WTC11 (cell line): Measurements from ENCODE around the gene PODN. TPM values are rescaled to one million over a fixed set of nuclear protein-coding genes. Genes with fewer than 3 reads are reported as not detected.

Experiments used
- ATAC-seq: fragments of 200-7000 bp; cut with Tn5 transposase; 2 replicates; pipeline ENCODE4 v1.10.0; 2021; ENCODE audit warnings: mild to moderate bottlenecking, moderate library complexity
- CTCF ChIA-PET: fragments of 300-600 bp; sonication (Branson Sonifier 250); formaldehyde crosslinking; loops from one replicate; lab custom pipeline; 2021; ENCODE audit warnings: antibody characterized with exemption; lab: Charles Lee
- POLR2A ChIA-PET: fragments of 350-600 bp; sonication (Branson Sonifier 250); formaldehyde crosslinking; loops from one replicate; lab custom pipeline; 2021; ENCODE audit warnings: antibody characterized with exemption; lab: Charles Lee
- DNase-seq: peaks from one replicate; pipeline ENCODE4 v3.0.0; 2021; ENCODE audit warnings: low spot score
- H3K27ac Mint-ChIP-seq: 2 replicates; pipeline ENCODE4 v1.8.0; 2021; ENCODE audit warnings: mixed read lengths
- H3K27me3 Mint-ChIP-seq: 2 replicates; pipeline ENCODE4 v1.8.0; 2021; ENCODE audit warnings: low read depth, mild to moderate bottlenecking, moderate library complexity, mixed read lengths
- H3K36me3 Mint-ChIP-seq: 2 replicates; pipeline ENCODE4 v1.8.0; 2021; ENCODE audit warnings: mixed read lengths
- H3K4me1 Mint-ChIP-seq: 2 replicates; pipeline ENCODE4 v1.8.0; 2022; ENCODE audit warnings: mixed read lengths
- H3K4me3 Mint-ChIP-seq: 2 replicates; pipeline ENCODE4 v1.8.0; 2021; ENCODE audit warnings: mild to moderate bottlenecking, moderate library complexity, mixed read lengths
- H3K9me3 Mint-ChIP-seq: 2 replicates; pipeline ENCODE4 v1.8.0; 2021; ENCODE audit warnings: mixed read lengths
- AR ChIP-seq: fragments of 250-450 bp; sonication (Bioruptor Pico); IDR thresholded peaks from 2 replicates; pipeline ENCODE4 v1.9.0; 2021; ENCODE audit warnings: mild to moderate bottlenecking
- CDX4 ChIP-seq: fragments of 250-450 bp; sonication (Bioruptor Pico); IDR thresholded peaks from 2 replicates; pipeline ENCODE4 v1.9.0; 2021; ENCODE audit warnings: moderate library complexity, mild to moderate bottlenecking, inconsistent platforms, borderline replicate concordance
- CREM ChIP-seq: sonication (generic); formaldehyde crosslinking; IDR thresholded peaks from 2 replicates; pipeline ENCODE4 v1.8.1; 2022; ENCODE audit warnings: mild to moderate bottlenecking, missing genetic modification reagents, moderate library complexity
- CTCF ChIP-seq: fragments of 200-600 bp; IDR thresholded peaks from 2 replicates; pipeline ENCODE4 v1.8.0; 2022; ENCODE audit warnings: antibody characterized with exemption
- ERG ChIP-seq: fragments of 250-450 bp; sonication (Bioruptor Pico); IDR thresholded peaks from 2 replicates; pipeline ENCODE4 v1.8.0; 2021; ENCODE audit warnings: mild to moderate bottlenecking
- FOXP4 ChIP-seq: sonication (generic); formaldehyde crosslinking; IDR thresholded peaks from 2 replicates; pipeline ENCODE4 v1.8.0; 2022; ENCODE audit warnings: mild to moderate bottlenecking, missing genetic modification reagents
- GRHL2 ChIP-seq: fragments of 250-450 bp; sonication (Bioruptor Pico); IDR thresholded peaks from 2 replicates; pipeline ENCODE4 v1.8.0; 2022; ENCODE audit warnings: mild to moderate bottlenecking, moderate library complexity; ENCODE audit not compliant: insufficient replicate concordance, severe bottlenecking
- JUN ChIP-seq: sonication (generic); formaldehyde crosslinking; IDR thresholded peaks from 2 replicates; pipeline ENCODE4 v1.8.0; 2023; ENCODE audit warnings: mild to moderate bottlenecking, missing genetic modification reagents
- MLX ChIP-seq: sonication (generic); formaldehyde crosslinking; IDR thresholded peaks from 2 replicates; pipeline ENCODE4 v1.8.1; 2023; ENCODE audit warnings: mild to moderate bottlenecking, missing genetic modification reagents, moderate library complexity
- MXD4 ChIP-seq: fragments of 250-450 bp; sonication (Bioruptor Pico); IDR thresholded peaks from 2 replicates; pipeline ENCODE4 v1.8.0; 2021; ENCODE audit warnings: mild to moderate bottlenecking, moderate library complexity, borderline replicate concordance
- NFE2L1 ChIP-seq: sonication (generic); formaldehyde crosslinking; IDR thresholded peaks from 2 replicates; pipeline ENCODE4 v1.8.1; 2023; ENCODE audit warnings: missing genetic modification reagents
- NFYB ChIP-seq: sonication (generic); formaldehyde crosslinking; conservative IDR thresholded peaks from 2 replicates; pipeline ENCODE4 v1.8.0; 2022; ENCODE audit warnings: low read depth, missing genetic modification reagents
- NR3C1 ChIP-seq: sonication (generic); formaldehyde crosslinking; conservative IDR thresholded peaks from 2 replicates; pipeline ENCODE4 v1.8.1; 2023; ENCODE audit warnings: low read depth, mild to moderate bottlenecking, missing genetic modification reagents
- SMAD4 ChIP-seq: sonication (generic); formaldehyde crosslinking; IDR thresholded peaks from 2 replicates; pipeline ENCODE4 v1.8.0; 2022; ENCODE audit warnings: mild to moderate bottlenecking, missing genetic modification reagents
- TCF7 ChIP-seq: sonication (generic); formaldehyde crosslinking; IDR thresholded peaks from 2 replicates; pipeline ENCODE4 v1.8.0; 2022; ENCODE audit warnings: mild to moderate bottlenecking, low read depth, missing genetic modification reagents, moderate library complexity
- TEAD4 ChIP-seq: sonication (generic); formaldehyde crosslinking; IDR thresholded peaks from 2 replicates; pipeline ENCODE4 v1.8.0; 2022; ENCODE audit warnings: mild to moderate bottlenecking, missing genetic modification reagents
- TP53 ChIP-seq: sonication (generic); formaldehyde crosslinking; IDR thresholded peaks from 2 replicates; pipeline ENCODE4 v1.8.1; 2023; ENCODE audit warnings: mild to moderate bottlenecking, missing genetic modification reagents
- USF1 ChIP-seq: sonication (generic); formaldehyde crosslinking; IDR thresholded peaks from 2 replicates; pipeline ENCODE4 v1.8.0; 2022; ENCODE audit warnings: mild to moderate bottlenecking, missing genetic modification reagents
- USF2 ChIP-seq: sonication (generic); formaldehyde crosslinking; IDR thresholded peaks from 2 replicates; pipeline ENCODE4 v1.8.1; 2023; ENCODE audit warnings: mild to moderate bottlenecking, missing genetic modification reagents, moderate library complexity
- ZBTB21 ChIP-seq: sonication (generic); formaldehyde crosslinking; IDR thresholded peaks from 2 replicates; pipeline ENCODE4 v1.8.1; 2023; ENCODE audit warnings: mild to moderate bottlenecking, missing genetic modification reagents, borderline replicate concordance
- ZNF138 ChIP-seq: sonication (generic); formaldehyde crosslinking; conservative IDR thresholded peaks from 2 replicates; pipeline ENCODE4 v1.8.1; 2022; ENCODE audit warnings: mild to moderate bottlenecking, moderate library complexity, missing genetic modification reagents
- ZNF263 ChIP-seq: sonication (generic); formaldehyde crosslinking; IDR thresholded peaks from 2 replicates; pipeline ENCODE4 v1.8.1; 2022; ENCODE audit warnings: low read depth, mild to moderate bottlenecking, moderate library complexity, missing genetic modification reagents
- ZNF317 ChIP-seq: sonication (generic); formaldehyde crosslinking; IDR thresholded peaks from 2 replicates; pipeline ENCODE4 v1.8.1; 2023; ENCODE audit warnings: low read depth, mild to moderate bottlenecking, moderate library complexity, missing genetic modification reagents, borderline replicate concordance
- ZNF416 ChIP-seq: fragments of 250-450 bp; sonication (Bioruptor Pico); IDR thresholded peaks from 2 replicates; pipeline ENCODE4 v1.9.0; 2021; ENCODE audit warnings: mild to moderate bottlenecking, inconsistent platforms
- total RNA-seq: library from RNA; stranded (reverse); gene quantifications from 3 replicates; pipeline ENCODE4 v1.2.3, GENCODE V29; 2021

The PODN gene
- total RNA-seq, 1 experiment from 2014 or later, result 0.48 TPM

GRCh38 chr1:53070621-53071020 is 8.6 kb downstream of the PODN start:
- H3K4me1 Mint-ChIP-seq, result no peaks in the 10 kb centered on the region
- H3K9me3 Mint-ChIP-seq, result no peaks in the 10 kb centered on the region
- ATAC-seq (no peak), DNase-seq (peak; percentile 3)
- H3K36me3 Mint-ChIP-seq, result no peaks in the 10 kb centered on the region
- H3K27me3 Mint-ChIP-seq, result peaks cover 2% of the 10 kb centered on the region; the same call in 1 of the 2 replicates
- POLR2A ChIA-PET, result no interaction called here
- no peak for TF ChIP-seq GRHL2 (CRISPR knock-in tag)
- no peak for TF ChIP-seq ERG (CRISPR knock-in tag)
- no peak for TF ChIP-seq ZNF416 (CRISPR knock-in tag)
- TF ChIP-seq MLX, result no peak
- no peak for TF ChIP-seq TEAD4 (CRISPR knock-in tag)
- TF ChIP-seq NFE2L1 (CRISPR knock-in tag), result no peak
- no peak for TF ChIP-seq MXD4
- TF ChIP-seq NR3C1 (CRISPR knock-in tag), result no peak
- TF ChIP-seq, all 79 proteins: peak for 0
- Mint-ChIP-seq H3K4me3 (no peak overlapping the region), H3K27ac (no peak overlapping the region)
- CTCF ChIA-PET, result interaction anchor here (0.8 to 1.3 kb wide), 3 partner anchors 8 to 17 kb away, joined by 3 to 4 read pairs (median 3); no protein-coding TSS in a partner anchor

- no peak overlapping the region for H3K27ac Mint-ChIP-seq
- ChIA-PET POLR2A (no interaction called here), CTCF (interaction anchor here (0.8 to 1.3 kb wide), 3 partner anchors 9 to 16 kb away, joined by 3 to 4 read pairs (median 3); no protein-coding TSS in a partner anchor)
- ATAC-seq, result no peak
- H3K4me1 Mint-ChIP-seq, result no peaks in the 10 kb centered on the region
- peak; percentile 8 for DNase-seq
- no peaks in the 10 kb centered on the region for H3K36me3 Mint-ChIP-seq
- no peaks in the 10 kb centered on the region for H3K9me3 Mint-ChIP-seq
- H3K27me3 Mint-ChIP-seq, result no peaks in the 10 kb centered on the region
- no peak overlapping the region for H3K4me3 Mint-ChIP-seq
- TF ChIP-seq SMAD4 (CRISPR knock-in tag) (no peak), JUN (CRISPR knock-in tag) (no peak), ZNF138 (CRISPR knock-in tag) (no peak), CTCF (no peak), CDX4 (no peak), CREM (no peak), USF2 (CRISPR knock-in tag) (no peak), ZNF263 (CRISPR knock-in tag) (no peak), TP53 (CRISPR knock-in tag) (no peak), AR (CRISPR knock-in tag) (no peak), TCF7 (no peak), ZNF317 (no peak), FOXP4 (CRISPR knock-in tag) (no peak), USF1 (no peak), NFE2L1 (CRISPR knock-in tag) (no peak), NFYB (CRISPR knock-in tag) (no peak), ZBTB21 (CRISPR knock-in tag) (no peak)
Observed at GRCh38 chr1:53071167-53071865, 9.3 kb downstream of the PODN start.
